NCI-H748 treated with DMSO at 0.1 percent for 48 hours (cell line): ENCODE measurements around the gene HIVEP3.

ENCODE experiments used
- DNase-seq: peaks from one replicate; lab custom pipeline; 2025; lab: John Stamatoyannopoulos, UW

The HIVEP3 gene

GRCh38 chr1:41758500-41758899 is 160.2 kb downstream of the HIVEP3 start:
- DNase-seq, result no peak

- no peak for DNase-seq
These were observed 164.2 kb downstream of the HIVEP3 start for GRCh38 chr1:41754540-41754939.

GRCh38 chr1:41752514-41753170 is 166.1 kb downstream of the HIVEP3 start:
- DNase-seq, result no peak

GRCh38 chr1:41751804-41752513 is 166.8 kb downstream of the HIVEP3 start:
- DNase-seq, result no peak

GRCh38 chr1:41749991-41750745 is 168.6 kb downstream of the HIVEP3 start:
- no peak for DNase-seq

GRCh38 chr1:41745022-41745421 is 173.7 kb downstream of the HIVEP3 start:
- no peak for DNase-seq

- DNase-seq, result no peak
These were observed 175.4 kb downstream of the HIVEP3 start for GRCh38 chr1:41743366-41743765.

- peak; percentile 51 for DNase-seq
These were observed 176.5 kb downstream of the HIVEP3 start for GRCh38 chr1:41742219-41742618.

- DNase-seq, result no peak
These were observed 177.5 kb downstream of the HIVEP3 start for GRCh38 chr1:41741244-41741643.

GRCh38 chr1:41740630-41741239 is 178.0 kb downstream of the HIVEP3 start:
- DNase-seq, result no peak

GRCh38 chr1:41740058-41740457 is 178.7 kb downstream of the HIVEP3 start:
- DNase-seq, result no peak

- DNase-seq, result no peak
These were observed 179.4 kb downstream of the HIVEP3 start for GRCh38 chr1:41739061-41739955.

GRCh38 chr1:41738475-41738874 is 180.2 kb downstream of the HIVEP3 start:
- no peak for DNase-seq

- no peak for DNase-seq
These were observed 180.7 kb downstream of the HIVEP3 start for GRCh38 chr1:41738006-41738405.

GRCh38 chr1:41735631-41736260 is 183.0 kb downstream of the HIVEP3 start:
- DNase-seq, result no peak

GRCh38 chr1:41735139-41735538 is 183.6 kb downstream of the HIVEP3 start:
- DNase-seq, result no peak

GRCh38 chr1:41734201-41734970 is 184.3 kb downstream of the HIVEP3 start:
- DNase-seq, result no peak

GRCh38 chr1:41733725-41734124 is 185.0 kb downstream of the HIVEP3 start:
- DNase-seq, result no peak

GRCh38 chr1:41733021-41733420 is 185.7 kb downstream of the HIVEP3 start:
- no peak for DNase-seq

GRCh38 chr1:41731516-41732030 is 187.1 kb downstream of the HIVEP3 start:
- no peak for DNase-seq
